Cardiac fibroblast (primary cell): Measurements from ENCODE around the gene SPTBN1.
A peak's percentile ranks its signal among the peaks of the same experiment; 100 is the strongest.

Experiments used
- DNase-seq, 2 donors: peaks; one replicate each; pipeline versions ENCODE4 v3.0.0 to v3.0.0-alpha.2; 2010; ENCODE audit warnings: low read depth in 2 of 2
- H3K4me3 ChIP-seq, 2 donors: replicated peaks in 1 of 2; 1 replicate in 1 of 2; 2 replicates in 1 of 2; pipeline ENCODE4 v1.5.1; 2011; ENCODE audit warnings: low read depth in 2 of 2, low read length in 2 of 2, mild to moderate bottlenecking in 2 of 2, moderate library complexity in 1 of 2
- TF ChIP-seq, protein P1 (sequence below): IDR thresholded peaks from one replicate; pipeline ENCODE4 v1.5.1; 2011; ENCODE audit warnings: low read depth, mild to moderate bottlenecking, low read length, inconsistent platforms

SPTBN1 gene

DNA sequence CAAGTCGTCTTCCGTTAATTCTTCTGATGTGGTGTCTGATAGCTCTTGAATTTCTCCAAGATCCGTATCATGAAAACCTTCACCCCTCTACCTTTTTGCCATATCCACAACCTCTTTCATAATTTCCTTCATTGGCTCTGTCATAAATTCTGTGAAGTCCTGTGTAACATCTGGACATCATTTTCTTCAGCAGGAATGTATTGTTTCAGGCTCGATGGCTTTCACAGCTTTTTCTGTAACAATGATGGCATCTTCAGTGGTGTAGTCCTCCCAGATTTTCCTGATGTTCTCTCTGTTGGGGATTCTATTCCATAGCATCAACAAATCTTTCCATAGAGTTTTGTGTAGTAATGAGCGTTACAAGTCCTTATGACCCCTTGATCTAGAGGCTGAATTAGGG is 153.1 kb downstream of the SPTBN1 start:
- DNase-seq, result no peak
- TF ChIP-seq, protein P1, sequence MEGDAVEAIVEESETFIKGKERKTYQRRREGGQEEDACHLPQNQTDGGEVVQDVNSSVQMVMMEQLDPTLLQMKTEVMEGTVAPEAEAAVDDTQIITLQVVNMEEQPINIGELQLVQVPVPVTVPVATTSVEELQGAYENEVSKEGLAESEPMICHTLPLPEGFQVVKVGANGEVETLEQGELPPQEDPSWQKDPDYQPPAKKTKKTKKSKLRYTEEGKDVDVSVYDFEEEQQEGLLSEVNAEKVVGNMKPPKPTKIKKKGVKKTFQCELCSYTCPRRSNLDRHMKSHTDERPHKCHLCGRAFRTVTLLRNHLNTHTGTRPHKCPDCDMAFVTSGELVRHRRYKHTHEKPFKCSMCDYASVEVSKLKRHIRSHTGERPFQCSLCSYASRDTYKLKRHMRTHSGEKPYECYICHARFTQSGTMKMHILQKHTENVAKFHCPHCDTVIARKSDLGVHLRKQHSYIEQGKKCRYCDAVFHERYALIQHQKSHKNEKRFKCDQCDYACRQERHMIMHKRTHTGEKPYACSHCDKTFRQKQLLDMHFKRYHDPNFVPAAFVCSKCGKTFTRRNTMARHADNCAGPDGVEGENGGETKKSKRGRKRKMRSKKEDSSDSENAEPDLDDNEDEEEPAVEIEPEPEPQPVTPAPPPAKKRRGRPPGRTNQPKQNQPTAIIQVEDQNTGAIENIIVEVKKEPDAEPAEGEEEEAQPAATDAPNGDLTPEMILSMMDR, result no peak
- no peak overlapping the region for H3K4me3 ChIP-seq

DNA sequence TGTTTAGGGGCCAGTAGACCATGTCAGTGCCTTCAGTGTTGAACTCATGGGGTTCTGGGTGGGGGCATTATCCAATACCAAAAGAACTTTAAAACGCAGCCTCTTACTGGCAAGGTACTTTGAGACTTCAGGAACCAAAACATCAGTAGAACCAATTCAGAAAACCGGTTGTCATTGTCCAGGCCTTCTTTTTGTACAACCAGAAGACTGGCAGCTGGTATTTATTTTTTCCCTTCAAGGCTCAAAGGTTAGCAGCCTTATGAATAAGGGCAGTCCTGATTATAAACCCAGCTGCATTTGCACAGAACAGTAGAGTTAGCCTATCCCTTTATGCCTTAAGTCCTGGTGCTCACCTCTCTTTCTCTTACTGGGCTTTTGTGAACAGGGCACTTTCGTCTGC is 153.5 kb downstream of the SPTBN1 start:
- TF ChIP-seq, protein P1, result no peak

DNA sequence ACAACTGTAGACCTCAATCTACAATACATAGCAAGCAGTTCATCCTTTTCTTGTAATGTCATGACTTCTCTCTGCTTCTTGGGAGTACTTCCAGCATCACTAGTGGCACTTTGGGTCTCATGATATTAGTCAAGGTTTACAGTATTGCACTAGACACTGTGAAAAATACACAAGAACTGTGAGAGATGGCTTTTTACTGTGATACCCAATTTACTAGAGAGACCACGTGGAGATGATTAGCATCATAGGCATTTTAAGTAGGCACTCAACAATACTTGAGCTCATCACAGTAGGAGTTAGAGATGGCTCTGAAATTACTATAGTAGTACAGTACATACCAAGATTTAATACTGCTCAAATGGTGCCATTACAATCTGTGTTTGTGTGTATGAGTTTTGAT is 154.6 kb downstream of the SPTBN1 start:
- H3K4me3 ChIP-seq, result no peak overlapping the region
- peak in 1 of 2 donors; percentile 47 for DNase-seq
- TF ChIP-seq, protein P1, result no peak

More for the DNA sequence above, 153.5 kb downstream of the SPTBN1 start:
- H3K4me3 ChIP-seq, result no peak overlapping the region
- DNase-seq, result no peak

- TF ChIP-seq, protein P1, result no peak
- no peak for DNase-seq
- no peak overlapping the region for H3K4me3 ChIP-seq
These were observed 155.9 kb downstream of the SPTBN1 start for GRCh38 chr2:54611830-54612545.

- TF ChIP-seq, protein P1, result no peak
- H3K4me3 ChIP-seq, result no peak overlapping the region
- peak; percentile 44 to 70 for DNase-seq
These were observed 157.3 kb downstream of the SPTBN1 start for GRCh38 chr2:54613386-54613785.

- TF ChIP-seq, protein P1, result no peak
- no peak overlapping the region for H3K4me3 ChIP-seq
- peak; percentile 61 to 87 for DNase-seq
These were observed 157.7 kb downstream of the SPTBN1 start for GRCh38 chr2:54613794-54614257.
